Measurements from ENCODE around the gene CUX1. TPM values are rescaled to one million over a fixed set of nuclear protein-coding genes. Genes with fewer than 3 reads are reported as not detected.

CUX1 gene
- total RNA-seq, 1 experiment from 2014 or later = 64.3 TPM

GRCh38 chr7:102111061-102112041 lies 293.9 kb downstream of the CUX1 start:
- peak; percentile 38 for DNase-seq (ENCODE audit: low spot score)
- CTCF ChIA-PET = interaction anchor here (0.7 to 0.9 kb wide), 3 partner anchors 9 to 94 kb away, joined by 3 read pairs; no protein-coding TSS in a partner anchor
- POLR2A ChIA-PET = no interaction called here
- ATAC-seq = peak; percentile 53; the same call in 1 of the 2 replicates
- TF ChIP-seq AR (CRISPR knock-in tag; IDR thresholded peaks at IDR 0.05) (no peak), ARID4B (CRISPR knock-in tag; IDR thresholded peaks at IDR 0.05; ENCODE audit: borderline replicate concordance) (no peak), FOXK1 (CRISPR knock-in tag; IDR thresholded peaks at IDR 0.05) (0 out of 2 replicates have a peak, but pooled peaks have one; percentile 19)
- Mint-ChIP-seq H3K36me3 (peaks cover 35% of the 10 kb centered on the region), H3K9me3 (no peaks in the 10 kb centered on the region), H3K27me3 (ENCODE audit: low read depth) (no peaks in the 10 kb centered on the region), H3K4me1 (peaks cover 14% of the 10 kb centered on the region), H3K4me3 (peak overlapping the region; percentile 24), H3K27ac (peak overlapping the region; percentile 78)

- Mint-ChIP-seq H3K27ac (no peak overlapping the region), H3K27me3 (ENCODE audit: low read depth) (no peaks in the 10 kb centered on the region), H3K4me3 (no peak overlapping the region), H3K9me3 (no peaks in the 10 kb centered on the region), H3K4me1 (peaks cover 18% of the 10 kb centered on the region), H3K36me3 (peaks cover 32% of the 10 kb centered on the region)
- TF ChIP-seq ESRRA (CRISPR knock-in tag; IDR thresholded peaks at IDR 0.05; ENCODE audit: borderline replicate concordance) = no peak
- TF ChIP-seq NR2C2 (CRISPR knock-in tag; IDR thresholded peaks at IDR 0.05) = no peak
- TF ChIP-seq SP1 (CRISPR knock-in tag; conservative IDR thresholded peaks at IDR 0.05) = no peak
- TF ChIP-seq ZNF121 (CRISPR knock-in tag; IDR thresholded peaks at IDR 0.05) = no peak
- TF ChIP-seq NFYB (CRISPR knock-in tag; conservative IDR thresholded peaks at IDR 0.05; ENCODE audit: low read depth) = no peak
- no peak for TF ChIP-seq IRF2 (CRISPR knock-in tag; IDR thresholded peaks at IDR 0.05; ENCODE audit: borderline replicate concordance, low read depth)
- TF ChIP-seq ZNF532 (CRISPR knock-in tag; IDR thresholded peaks at IDR 0.05; ENCODE audit: borderline replicate concordance) = no peak
- TF ChIP-seq OVOL2 (CRISPR knock-in tag; IDR thresholded peaks at IDR 0.05; ENCODE audit: borderline replicate concordance) = no peak
- TF ChIP-seq FOXK1 (CRISPR knock-in tag; IDR thresholded peaks at IDR 0.05) = no peak
- no peak for TF ChIP-seq ZNF396 (CRISPR knock-in tag; IDR thresholded peaks at IDR 0.05; ENCODE audit: borderline replicate concordance)
- no peak for TF ChIP-seq ZBTB21 (CRISPR knock-in tag; IDR thresholded peaks at IDR 0.05; ENCODE audit: borderline replicate concordance)
- no peak for TF ChIP-seq ATF1 (CRISPR knock-in tag; IDR thresholded peaks at IDR 0.05)
- TF ChIP-seq RORB (CRISPR knock-in tag; IDR thresholded peaks at IDR 0.05) = no peak
- no peak for TF ChIP-seq USF2 (CRISPR knock-in tag; IDR thresholded peaks at IDR 0.05)
- no peak for TF ChIP-seq ATF3 (CRISPR knock-in tag; conservative IDR thresholded peaks at IDR 0.05)
- TF ChIP-seq KAT7 (CRISPR knock-in tag; IDR thresholded peaks at IDR 0.05; ENCODE audit: borderline replicate concordance) = no peak
- no peak for ATAC-seq
- no peak for DNase-seq (ENCODE audit: low spot score)
- POLR2A ChIA-PET = no interaction called here
- CTCF ChIA-PET = no interaction called here
These were observed 297.8 kb downstream of the CUX1 start for GRCh38 chr7:102115181-102115580.
